CD4-positive, alpha-beta T cell treated with Interleukin-15 for 4 hours (primary cell): Measurements from ENCODE around the gene KRT36.

Experiments used
- DNase-seq: peaks from one replicate; pipeline ENCODE4 v3.0.0-alpha.2; 2020; ENCODE audit warnings: low spot score

The KRT36 gene

GRCh38 chr17:41500131-41500911 is 10.6 kb upstream of the KRT36 start:
- DNase-seq: no peak

DNA sequence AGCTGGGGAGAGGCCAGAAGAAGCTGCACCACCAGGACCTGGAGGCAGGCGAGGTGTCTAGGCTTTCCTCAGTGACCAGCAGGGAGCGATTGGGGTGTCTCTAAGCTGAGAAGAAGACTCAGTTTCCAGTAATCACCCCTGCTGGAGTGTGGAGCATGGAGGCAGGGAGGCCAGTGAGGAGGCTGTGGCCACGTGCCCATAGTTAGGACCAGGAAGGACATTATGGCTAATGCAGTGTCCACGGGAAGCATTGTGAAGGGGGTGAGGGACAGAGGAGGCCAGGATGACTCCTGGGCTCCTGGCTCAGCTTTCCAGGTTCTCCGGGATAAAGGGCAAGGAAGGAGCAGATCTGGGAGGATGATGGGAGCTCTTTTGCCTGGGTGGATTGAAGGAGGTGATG is 10.0 kb upstream of the KRT36 start:
- no peak for DNase-seq

DNA sequence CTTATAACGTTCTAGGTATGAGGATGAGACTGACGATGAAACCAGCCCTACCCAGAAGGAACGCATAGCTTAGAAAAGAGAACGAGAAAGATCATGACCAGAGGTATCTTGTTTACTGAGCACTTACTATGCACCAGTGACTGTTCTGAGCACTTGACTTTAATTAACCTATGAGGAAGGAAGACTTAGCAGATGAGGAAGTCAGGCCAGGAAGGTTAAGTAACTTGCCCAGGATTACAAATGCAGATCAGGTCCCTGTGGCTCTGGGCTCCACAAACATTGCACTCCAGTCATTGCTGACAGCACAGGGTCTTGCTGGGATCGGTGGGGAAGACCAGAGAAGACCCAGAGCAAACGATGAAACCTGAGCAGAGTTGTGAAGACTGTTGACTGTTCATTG is 8.6 kb upstream of the KRT36 start:
- DNase-seq: no peak

GRCh38 chr17:41496803-41497484 is 7.2 kb upstream of the KRT36 start:
- DNase-seq: peak; percentile 53

DNA sequence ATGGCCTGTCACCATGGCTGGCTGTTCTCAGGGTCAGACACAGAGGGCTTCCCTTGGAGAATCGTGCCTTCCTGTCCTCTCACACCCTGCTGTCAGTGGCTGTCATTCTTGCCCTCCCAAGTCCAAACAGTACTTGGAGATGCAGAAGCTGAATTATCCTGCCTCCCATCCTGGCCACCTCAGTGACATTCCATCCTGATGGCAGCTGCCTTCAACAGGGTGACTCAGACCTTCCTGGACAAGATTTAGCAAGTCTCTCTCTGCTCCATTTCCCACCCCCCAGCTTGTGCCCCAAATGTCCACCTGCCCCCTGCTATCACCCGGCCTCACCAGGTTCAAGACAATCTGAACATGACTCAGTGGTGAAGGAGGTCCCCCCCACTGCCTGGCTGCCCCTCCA is 4.8 kb upstream of the KRT36 start:
- no peak for DNase-seq

DNA sequence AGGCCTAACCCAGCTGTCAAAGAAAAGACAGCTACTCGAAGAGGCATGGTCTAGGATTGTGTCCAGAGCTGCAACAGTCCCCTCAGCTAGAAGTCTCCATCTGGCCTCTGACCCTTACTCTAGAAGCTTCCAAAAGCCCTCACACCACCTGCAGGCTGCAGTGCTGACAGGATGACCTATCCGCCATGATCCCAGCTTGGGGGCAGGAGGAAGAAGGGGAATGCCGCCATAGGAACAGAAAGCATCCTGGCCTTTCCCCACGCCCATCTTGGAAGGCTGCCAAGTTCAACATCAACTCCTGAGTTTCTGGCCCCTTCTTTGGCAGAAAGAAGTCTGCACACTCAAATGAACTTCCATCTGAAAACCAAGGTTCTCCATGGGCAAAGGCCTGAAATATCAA is 3.1 kb upstream of the KRT36 start:
- no peak for DNase-seq

- no peak for DNase-seq
These were observed 2.6 kb upstream of the KRT36 start for GRCh38 chr17:41492351-41492750.

DNA sequence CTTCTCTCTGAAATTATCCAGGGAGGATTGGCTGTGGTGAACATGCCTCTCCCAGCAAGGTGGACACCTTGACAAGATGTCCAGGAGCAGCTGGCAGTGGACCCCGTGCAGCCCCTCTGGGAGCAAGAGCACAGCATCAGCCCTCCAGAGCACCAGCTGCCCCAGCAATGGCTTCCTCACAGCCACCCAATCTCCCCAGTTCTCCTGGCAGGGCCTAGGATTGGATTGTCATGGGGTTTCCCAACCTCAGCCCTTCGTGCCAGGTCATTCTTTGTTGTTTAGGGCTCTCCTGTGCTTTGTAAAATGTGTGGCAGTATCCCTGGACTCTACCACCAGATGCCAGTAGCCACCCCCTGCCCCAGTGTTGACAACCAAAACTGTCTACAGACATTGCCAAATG is 1.8 kb upstream of the KRT36 start:
- DNase-seq: no peak

DNA sequence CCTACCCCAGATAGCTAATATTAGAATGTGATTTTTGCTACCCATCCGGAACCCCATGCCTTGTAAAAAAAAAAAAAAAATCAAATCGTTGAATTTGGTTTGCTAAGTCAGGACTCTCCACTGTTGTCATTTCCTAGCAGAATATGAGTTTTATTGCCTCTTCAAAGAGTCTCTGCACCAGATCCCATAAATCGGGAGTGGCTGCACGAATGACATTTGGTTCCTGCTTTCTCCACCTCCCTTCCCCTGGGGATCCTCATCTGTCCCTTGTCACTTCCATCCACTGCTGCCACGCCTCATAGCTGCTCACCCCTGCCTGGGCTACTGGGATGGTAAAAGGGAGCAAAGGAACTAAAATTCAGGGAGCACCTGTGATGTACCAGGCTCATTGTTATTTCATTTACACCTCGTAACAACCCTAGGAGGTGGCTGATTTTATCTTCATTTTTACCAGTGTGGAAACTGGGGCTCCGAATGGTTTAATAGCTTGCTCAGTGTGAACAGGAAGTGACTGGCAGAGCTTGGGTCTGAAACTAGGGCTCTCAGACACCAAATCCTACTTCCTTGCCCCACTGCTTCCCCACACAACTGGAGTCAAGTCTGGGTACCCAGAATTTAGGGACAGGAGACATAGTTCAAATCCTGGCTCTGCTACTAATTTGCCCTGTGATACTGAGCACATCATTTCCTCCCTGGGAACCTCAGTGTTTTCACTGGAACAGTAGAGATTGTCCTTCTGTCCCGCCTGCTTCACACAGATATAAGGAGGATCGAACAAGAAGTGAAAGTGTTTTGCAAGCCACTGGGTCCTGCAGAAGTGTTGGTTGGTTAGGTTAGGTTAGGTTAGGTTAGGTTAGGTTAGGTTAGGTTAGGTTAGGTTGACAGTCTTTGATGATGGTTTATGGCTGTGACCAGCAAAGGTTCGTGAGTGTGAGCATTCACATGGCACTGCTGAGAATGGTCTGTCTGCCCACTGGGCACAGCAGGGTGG is 585 bp upstream of the KRT36 start:
- no peak for DNase-seq

GRCh38 chr17:41486809-41487530 is 2.7 kb downstream of the KRT36 start:
- DNase-seq: peak; percentile 8

GRCh38 chr17:41486316-41486715 is 3.4 kb downstream of the KRT36 start:
- DNase-seq: no peak

DNA sequence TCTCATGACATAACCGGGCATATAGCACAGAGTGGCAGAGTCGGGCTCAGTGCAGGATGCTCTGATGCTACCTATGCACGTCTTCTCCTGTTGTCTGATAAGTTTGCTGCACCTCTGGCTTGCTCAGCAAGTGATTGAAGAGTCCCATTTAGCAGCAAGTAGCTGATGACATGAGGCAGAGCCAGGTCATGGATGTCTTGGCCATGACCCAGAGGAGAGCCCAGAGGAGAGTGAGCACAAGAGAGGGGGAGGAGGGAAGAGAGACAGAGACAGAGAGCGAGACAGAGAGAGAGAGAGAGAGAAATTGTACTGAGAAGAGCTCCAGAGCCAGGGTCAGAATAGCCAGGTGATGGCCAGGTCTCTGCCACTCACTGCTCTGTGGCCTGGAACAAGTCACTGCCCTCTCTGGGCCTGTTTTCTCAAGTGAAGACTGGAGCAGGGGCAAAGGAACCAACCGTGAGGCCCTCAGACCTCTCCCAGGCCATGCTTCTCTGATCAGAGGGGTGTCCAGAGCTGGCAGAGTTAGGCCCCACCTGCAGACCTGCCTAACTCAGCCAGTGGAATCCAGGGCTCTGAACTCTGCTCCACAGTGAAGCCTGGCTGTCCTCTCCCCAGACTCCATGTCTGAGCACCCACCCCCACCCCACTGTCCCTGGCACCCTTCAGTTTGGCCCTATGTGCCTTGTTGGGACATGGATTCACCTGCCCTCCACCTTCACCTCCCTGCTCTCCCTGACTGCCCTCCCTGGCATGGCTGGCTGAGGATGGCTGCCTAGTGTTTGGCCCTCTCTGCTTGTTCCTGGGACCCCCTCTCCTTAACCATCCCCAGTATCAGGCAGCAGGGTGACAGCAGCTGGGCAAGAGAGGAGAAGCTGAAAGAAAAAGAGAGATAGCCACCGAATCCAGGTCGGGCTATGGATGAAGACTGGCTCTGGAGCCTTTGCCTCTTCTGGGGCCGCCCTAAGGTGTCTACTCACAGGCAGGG is 4.5 kb downstream of the KRT36 start:
- no peak for DNase-seq

GRCh38 chr17:41483991-41484826 is 5.5 kb downstream of the KRT36 start:
- DNase-seq: no peak

GRCh38 chr17:41483531-41483930 is 6.2 kb downstream of the KRT36 start:
- no peak for DNase-seq

- no peak for DNase-seq
These were observed 8.7 kb downstream of the KRT36 start, which contains the start of gene KRT35 for GRCh38 chr17:41481036-41481435. Gene KRT35, minus strand, starts transcription at chr17:41481151. Its CDS starts 54 bp downstream, at chr17:41481097.

- DNase-seq: no peak
These were observed 9.1 kb downstream of the KRT36 start for GRCh38 chr17:41480581-41480980.

DNA sequence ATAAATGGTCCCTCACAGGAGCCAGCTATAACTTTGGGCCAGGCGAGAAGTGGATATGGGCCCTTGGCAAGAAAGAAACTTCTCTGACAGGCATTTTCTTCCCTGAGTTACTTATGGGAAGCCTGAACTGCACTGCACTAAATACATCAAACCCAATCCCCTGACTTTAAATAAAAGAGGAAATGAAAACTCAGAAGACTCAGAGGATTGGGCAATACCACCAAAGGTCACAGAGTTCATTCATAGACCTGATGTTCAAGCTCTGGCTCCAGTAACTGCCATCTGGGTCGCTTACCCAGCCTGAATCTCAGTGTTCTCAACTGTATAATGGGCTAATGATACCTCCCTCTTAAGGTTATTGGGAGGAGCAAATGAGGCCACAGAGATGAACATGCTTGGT is 9.6 kb downstream of the KRT36 start:
- DNase-seq: no peak

GRCh38 chr17:41478237-41478636 is 11.5 kb downstream of the KRT36 start:
- no peak for DNase-seq
